HG03521 (cell line): ENCODE measurements around the gene KLK14.

Source experiments
- ATAC-seq: cut with Tn5 transposase; IDR thresholded peaks from one replicate; pipeline ENCODE4 v1.9.1; 2021; ENCODE audit warnings: mild to moderate bottlenecking, moderate library complexity; ENCODE audit not compliant: unreplicated experiment

KLK14 gene

GRCh38 chr19:51089786-51090185, 7.1 kb upstream of the KLK14 start:
- no peak for ATAC-seq

DNA sequence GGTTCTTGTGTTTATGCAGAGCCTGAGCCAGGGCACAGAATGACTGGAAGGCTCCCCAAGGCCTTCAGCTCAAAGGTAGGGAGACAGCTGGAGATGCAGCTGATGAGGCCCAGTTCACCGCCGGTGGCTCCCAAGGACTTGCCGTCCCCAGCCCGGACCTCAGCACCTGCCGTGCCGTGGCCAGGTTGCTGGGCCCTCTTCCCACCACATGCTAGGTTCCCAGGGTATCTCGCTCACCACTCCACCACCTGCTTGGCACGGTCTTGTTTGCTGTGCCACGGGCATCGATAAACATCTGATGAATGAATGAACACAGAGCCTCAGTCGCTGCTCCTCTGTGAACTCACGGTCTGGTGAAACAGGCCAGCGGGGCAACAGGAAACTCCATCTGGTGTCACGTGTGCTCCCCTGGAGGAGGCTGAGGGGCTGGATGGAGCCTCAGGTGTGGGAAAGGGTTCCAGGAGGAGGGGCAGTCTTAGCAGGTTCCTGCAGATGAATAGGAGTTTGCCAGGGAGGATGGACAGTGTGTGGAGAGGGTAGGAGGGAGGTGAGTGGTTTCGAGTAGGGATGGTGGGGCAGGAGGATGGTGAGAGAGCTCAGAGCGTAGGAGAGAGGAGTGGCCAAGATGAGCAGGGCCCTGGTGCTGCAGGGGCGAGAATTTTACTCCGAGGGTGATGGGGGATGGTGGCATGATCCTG, 3.6 kb upstream of the KLK14 start:
- no peak for ATAC-seq

DNA sequence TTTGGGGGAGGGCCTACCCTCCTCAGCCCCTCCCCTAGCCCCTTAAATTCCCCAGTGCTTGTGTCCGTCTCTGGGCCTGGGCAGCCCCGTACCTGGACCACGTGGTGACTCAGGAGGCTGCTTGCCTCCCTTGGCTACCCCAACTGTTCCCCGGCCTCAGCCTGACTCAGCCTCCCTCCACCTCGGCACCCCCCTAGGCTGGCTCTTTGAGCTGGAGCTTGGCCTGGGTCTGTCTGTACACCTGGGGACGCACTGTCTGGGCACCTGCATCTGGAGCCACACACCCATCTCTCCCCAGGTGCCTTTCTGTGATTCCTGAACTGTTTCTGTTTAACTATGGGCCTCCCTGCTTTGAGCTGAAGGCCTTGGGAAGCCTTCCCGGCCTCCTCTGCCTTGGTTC, 1.8 kb upstream of the KLK14 start:
- ATAC-seq, result no peak

- ATAC-seq, result no peak
Measured at GRCh38 chr19:51083783-51084182, 1.1 kb upstream of the KLK14 start.

DNA sequence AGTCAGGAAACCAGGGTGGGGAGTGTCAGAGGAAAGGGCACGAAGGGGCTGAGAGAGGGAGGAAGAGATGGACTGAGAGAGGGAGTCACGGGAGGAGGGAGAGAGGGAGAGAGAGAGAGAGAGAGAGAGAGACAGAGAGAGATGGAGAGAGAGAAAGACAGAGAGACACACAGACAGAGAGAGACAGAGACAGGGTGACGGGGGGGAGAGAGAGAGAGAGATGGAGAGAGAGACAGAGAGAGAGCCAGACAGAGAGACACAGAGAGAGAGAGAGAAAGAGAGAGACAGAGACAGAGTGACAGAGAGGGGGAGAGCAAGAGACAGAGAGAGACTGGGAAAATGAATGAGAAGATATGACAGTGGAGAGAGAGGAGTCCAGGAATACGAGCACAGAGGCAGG, 494 bp upstream of the KLK14 start:
- ATAC-seq, result no peak

GRCh38 chr19:51081476-51081875, 1.2 kb downstream of the KLK14 start:
- no peak for ATAC-seq

DNA sequence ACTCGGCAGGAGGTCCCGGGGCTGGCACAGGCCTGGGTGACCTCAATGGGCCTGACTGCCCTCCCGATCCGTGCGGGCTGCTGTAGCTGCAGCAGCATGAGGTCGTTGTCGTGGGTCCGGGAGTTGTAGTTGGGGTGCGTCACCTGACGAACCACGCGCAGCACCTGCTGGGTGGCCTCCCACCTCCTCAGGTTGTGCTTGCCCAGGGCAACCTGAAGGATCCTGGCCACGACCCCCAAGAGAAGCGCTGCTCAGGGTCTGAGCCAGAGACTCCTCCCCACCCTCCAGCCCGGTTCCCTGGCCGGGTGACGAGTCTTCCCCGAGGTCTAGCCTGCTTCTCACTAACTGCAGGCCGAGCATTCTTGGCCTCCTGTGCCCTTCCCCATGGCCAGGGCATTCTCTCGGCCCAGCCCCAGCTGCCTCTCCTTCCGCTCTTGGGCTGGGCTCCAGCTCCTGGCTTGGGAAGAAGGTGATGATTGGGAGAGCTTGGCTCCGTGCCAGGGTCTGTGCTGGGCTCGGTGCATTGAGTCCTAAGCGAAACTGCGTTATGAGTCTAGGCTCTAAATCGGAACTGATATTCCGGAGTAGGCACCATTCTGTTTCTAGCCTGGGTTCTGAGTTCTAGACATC, 3.1 kb downstream of the KLK14 start:
- no peak for ATAC-seq

DNA sequence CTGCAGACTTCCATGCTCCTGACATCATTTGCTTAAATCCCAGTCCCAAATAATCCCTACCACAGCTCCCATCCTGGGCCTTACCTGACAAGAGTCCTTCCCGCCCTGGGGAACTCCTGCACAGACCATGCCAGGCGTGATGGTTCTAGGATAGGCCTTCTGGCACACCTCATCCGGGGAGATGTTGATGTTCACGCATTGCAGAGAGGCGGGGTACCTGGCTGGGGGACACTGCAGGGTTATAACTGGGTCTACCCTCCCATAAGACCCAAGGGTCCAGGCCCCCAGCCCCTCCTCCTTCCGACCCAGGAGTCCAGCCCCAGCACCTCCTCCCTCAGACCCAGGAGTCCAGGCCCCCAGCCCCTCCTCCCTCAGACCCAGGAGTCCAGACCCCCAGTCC, 4.0 kb downstream of the KLK14 start:
- ATAC-seq, result no peak

GRCh38 chr19:51078104-51078503, 4.6 kb downstream of the KLK14 start:
- ATAC-seq, result no peak

DNA sequence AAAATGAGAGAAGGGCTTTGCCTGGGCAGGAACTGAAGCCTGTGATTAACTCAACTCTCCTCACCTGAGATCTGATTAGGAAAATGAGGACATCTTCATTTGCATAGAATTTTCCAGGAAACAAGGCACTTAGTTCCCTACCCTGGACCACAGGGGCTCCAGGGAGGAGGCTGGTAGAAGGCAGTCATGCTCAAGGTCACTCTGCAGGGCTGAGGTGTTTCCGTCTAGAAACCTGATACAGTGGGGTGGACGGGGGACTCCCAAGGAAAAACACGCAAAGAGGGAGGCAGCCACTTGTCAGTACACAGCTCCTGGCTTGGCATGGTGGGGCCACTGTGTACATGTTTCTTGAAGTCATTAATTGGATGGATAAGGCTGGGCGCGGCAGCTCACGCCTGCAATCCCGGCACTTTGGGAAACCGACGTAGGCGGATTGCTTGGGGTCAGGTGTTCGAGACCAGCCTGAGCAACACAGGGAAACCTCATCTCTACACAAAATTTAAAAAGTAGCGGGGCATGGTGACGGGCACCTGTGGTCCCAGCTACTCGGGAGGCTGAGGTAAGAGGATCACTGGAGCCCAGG, 6.0 kb downstream of the KLK14 start:
- ATAC-seq, result no peak

- no peak for ATAC-seq
Measured at GRCh38 chr19:51075998-51076397, 6.7 kb downstream of the KLK14 start.

DNA sequence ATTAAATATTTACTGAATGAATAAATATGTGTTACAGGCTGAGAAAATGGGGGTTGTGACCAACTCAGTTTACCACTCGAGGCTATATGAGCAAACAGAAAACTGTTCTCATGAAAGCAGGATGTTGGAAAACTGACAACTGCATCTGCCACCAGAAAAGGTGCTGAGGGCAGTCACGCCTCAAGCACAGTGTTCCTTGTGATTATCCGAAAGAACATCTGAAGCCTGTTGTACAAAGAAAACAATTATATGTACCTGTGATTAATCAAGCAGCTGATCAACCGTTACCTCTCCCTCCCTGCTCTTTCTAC, 11.6 kb downstream of the KLK14 start:
- ATAC-seq, result no peak

- no peak for ATAC-seq
Measured at GRCh38 chr19:51070334-51071094, 12.2 kb downstream of the KLK14 start.

GRCh38 chr19:51066393-51067186, 16.1 kb downstream of the KLK14 start:
- ATAC-seq, result no peak

GRCh38 chr19:51065221-51065960, 17.3 kb downstream of the KLK14 start:
- ATAC-seq, result no peak

DNA sequence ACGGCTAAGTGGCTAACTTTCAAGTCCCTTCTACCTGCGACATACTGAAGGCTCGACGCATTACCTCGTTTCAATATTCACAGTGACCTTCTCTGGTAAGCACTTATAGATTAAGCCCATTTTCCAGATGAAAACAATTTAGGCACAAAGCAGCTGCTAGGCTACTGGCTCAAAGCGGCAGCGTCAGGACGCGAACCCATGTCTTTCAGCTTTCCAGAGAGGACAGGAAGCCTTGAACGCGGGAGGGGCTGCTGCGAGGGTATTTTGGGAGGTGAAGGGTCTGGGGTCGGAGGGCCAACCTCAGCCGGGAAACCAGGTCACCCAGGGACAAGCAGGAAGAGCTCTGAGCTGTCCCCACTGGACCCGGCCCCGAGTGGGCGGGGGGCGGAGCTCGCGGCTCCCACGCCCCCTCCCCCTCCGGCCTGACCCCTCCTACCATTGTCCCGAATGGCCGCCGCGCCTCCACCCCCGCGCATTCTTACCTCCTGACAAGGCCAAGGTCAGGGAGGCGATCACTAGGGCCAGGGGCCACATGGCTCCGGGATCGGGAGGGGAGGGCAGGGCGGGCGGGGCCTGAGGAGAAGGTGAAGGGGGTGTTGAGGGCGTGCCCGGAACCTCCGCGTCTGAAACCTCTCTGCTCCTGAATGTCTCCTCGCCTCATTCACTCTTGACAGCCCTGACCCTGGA, 18.0 kb downstream of the KLK14 start, which contains the start of gene KLK13:
TSS of gene KLK13 (minus strand) at position 559 of the 687 bp plus-strand sequence. CDS start at position 534, 25 bp downstream.
- ATAC-seq, result no peak

GRCh38 chr19:51063664-51064063, 19.0 kb downstream of the KLK14 start:
- no peak for ATAC-seq

GRCh38 chr19:51060973-51061372, 21.7 kb downstream of the KLK14 start:
- no peak for ATAC-seq

- ATAC-seq, result no peak
Measured at GRCh38 chr19:51060336-51060735, 22.4 kb downstream of the KLK14 start.

DNA sequence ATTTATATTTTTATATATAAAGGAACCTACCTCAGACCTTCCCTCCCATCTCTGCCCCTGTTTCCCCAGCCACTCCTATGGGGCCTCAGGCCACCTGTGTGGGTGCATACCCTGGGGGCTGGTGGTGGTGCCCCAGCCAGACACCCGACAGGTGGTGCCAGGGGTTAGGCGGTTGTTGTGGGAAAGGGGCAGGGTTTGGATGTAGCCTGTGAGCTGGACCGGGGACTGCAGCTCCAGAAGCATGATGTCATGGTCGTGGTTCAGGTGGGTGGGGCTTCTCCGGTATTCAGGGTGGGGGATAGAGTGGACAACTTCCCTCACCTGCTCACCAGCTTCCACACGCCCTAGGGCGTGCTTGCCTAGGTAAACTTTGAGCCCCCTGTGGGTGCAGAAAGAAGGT, 23.0 kb downstream of the KLK14 start:
- ATAC-seq, result no peak
